Measurements from ENCODE around the gene AMACR.

AMACR gene

GRCh38 chr5:34002629-34003328 is 5.1 kb downstream of the AMACR start:
- TF ChIP-seq CTCF (IDR thresholded peaks at IDR 0.05) = no peak

DNA sequence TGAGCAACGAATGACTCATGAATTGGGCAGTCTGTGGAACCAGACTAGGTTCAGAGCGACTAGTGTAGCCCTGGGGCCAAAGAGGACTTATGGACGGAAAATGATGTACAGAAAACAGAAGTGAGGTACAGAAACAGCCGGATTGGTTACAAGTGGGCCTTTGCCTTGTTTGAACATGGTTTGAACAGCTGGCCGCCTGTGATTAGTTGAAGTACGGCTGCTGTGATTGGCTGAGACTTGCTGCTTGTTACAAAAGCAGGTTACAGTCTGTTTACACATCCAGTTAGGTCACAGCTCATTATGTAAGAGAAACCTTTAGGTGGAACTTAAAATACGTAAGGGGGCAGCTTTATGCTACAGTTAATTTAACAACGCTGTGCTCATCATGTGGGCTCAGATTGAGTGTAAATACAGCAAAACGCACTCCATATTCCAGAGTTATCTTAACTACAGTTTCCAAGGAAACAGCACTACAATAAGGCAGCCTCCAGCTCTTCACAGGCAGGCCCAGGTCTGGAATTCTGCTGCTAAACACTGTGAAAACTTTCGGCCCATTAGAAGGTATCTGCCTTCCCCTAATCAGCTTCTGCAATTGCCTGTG is 6.5 kb downstream of the AMACR start:
- TF ChIP-seq CTCF (IDR thresholded peaks at IDR 0.05) = no peak

DNA sequence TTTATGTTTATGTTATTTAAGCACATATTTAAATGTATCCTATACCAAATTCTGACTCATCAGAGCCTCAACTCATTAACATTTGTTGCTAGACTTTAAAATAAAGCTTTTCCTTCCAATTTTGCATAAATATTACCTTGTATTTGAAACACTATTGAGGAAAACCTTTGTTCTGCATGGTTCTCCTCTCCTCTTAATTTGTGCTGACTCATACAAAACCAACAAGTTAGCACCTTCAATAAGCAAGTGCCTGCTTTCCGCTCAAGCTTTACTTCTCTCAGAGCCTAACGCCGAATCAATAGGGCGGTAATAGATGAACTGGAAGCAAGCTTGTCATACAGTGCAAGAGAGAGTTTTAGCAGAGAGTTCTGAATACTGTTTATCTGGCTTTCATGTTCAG is 7.9 kb downstream of the AMACR start:
- no peak for TF ChIP-seq CTCF (IDR thresholded peaks at IDR 0.05)

GRCh38 chr5:33997331-33997983 is 10.4 kb downstream of the AMACR start:
- TF ChIP-seq CTCF (IDR thresholded peaks at IDR 0.05) = peak; percentile 77

DNA sequence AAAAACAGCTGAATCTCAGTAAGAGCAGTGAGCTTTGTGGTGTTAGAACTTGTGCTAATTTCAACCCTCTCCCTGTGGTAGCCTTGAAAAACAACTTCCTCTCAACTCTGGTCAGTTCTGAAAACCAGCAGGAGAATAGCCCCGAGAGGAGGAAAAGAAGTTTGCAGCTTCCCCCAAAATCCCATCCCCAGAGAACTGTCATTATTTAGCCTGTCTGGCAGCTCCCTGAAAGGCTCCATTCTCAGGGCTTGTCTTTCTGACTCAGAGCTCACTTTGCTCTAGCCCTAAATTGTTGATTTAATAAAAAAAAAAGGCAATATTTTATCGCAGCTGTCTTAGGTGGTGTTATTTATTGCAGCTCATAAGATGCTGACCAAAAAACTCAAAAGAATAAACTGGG is 12.0 kb downstream of the AMACR start:
- TF ChIP-seq CTCF (IDR thresholded peaks at IDR 0.05) = no peak

DNA sequence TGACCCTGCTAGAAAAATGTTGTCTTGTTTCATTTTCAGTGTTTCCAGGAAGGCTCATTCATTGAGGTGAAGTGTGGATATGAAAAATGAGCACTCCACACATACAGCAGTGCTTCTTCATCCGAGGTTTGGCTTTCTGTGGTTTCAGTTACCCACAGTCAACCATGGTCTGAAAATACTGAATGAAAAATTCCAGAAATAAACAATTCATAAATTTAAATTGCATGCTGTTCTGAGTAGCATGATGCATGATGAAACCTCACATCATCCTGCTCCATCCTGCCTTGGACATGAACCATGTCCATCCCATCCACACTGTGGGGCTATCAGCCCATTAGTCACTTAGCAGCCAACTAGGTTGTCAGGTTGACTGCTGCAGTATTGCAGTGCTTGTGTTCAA is 13.0 kb downstream of the AMACR start:
- no peak for TF ChIP-seq CTCF (IDR thresholded peaks at IDR 0.05)

GRCh38 chr5:33992864-33993263 is 15.0 kb downstream of the AMACR start:
- TF ChIP-seq CTCF (IDR thresholded peaks at IDR 0.05) = no peak

Measured in LNCAP (cell line).